HL-60/S4 (cell line): Measurements from ENCODE around the gene CTSE.
"Not testable (repeated sequence)": the region's sequence is repeated elsewhere in the genome, so short reads cannot be mapped to it uniquely, and the experiment has no call there.

Source experiments
- in situ Hi-C: fragments of 300-500 bp; cut with MboI; formaldehyde crosslinking; loops from 2 replicates; pipeline ENCODE4 v1.14.3; 2022; ENCODE audit warnings: low sequenced_read_pairs

Gene CTSE

GRCh38 chr1:206020393-206021007 lies 3.2 kb downstream of the CTSE start:
- in situ Hi-C loops: no loop called here

GRCh38 chr1:206015071-206015470 lies 8.6 kb downstream of the CTSE start:
- in situ Hi-C loops: no loop called here

- in situ Hi-C loops: no loop called here
These were observed 9.1 kb downstream of the CTSE start for GRCh38 chr1:206014601-206015000.

GRCh38 chr1:206013026-206013795 lies 10.5 kb downstream of the CTSE start:
- in situ Hi-C loops: no loop called here

GRCh38 chr1:206012086-206012859 lies 11.4 kb downstream of the CTSE start:
- in situ Hi-C loops: no loop called here

- in situ Hi-C loops: no loop called here
These were observed 12.6 kb downstream of the CTSE start for GRCh38 chr1:206011057-206011456.

- in situ Hi-C loops: no loop called here
These were observed 13.6 kb downstream of the CTSE start for GRCh38 chr1:206010060-206010459.

- in situ Hi-C loops: no loop called here
These were observed 16.7 kb downstream of the CTSE start for GRCh38 chr1:206006946-206007345.

GRCh38 chr1:206005778-206006180 lies 17.9 kb downstream of the CTSE start:
- in situ Hi-C loops: no loop called here

GRCh38 chr1:206005234-206005633 lies 18.5 kb downstream of the CTSE start:
- in situ Hi-C loops: no loop called here

GRCh38 chr1:206004826-206005225 lies 18.9 kb downstream of the CTSE start:
- in situ Hi-C loops: no loop called here

GRCh38 chr1:206003854-206004800 lies 19.6 kb downstream of the CTSE start:
- in situ Hi-C loops: no loop called here

- in situ Hi-C loops: no loop called here
These were observed 20.6 kb downstream of the CTSE start, which contains the start of gene RAB7B for GRCh38 chr1:206002871-206003801. Gene RAB7B (minus strand): TSS chr1:206003395. CDS start chr1:205994135, 9,260 bp downstream.

- in situ Hi-C loops: no loop called here
These were observed 21.5 kb downstream of the CTSE start for GRCh38 chr1:206002160-206002559.

GRCh38 chr1:206001476-206001888 lies 22.2 kb downstream of the CTSE start:
- in situ Hi-C loops: no loop called here

- in situ Hi-C loops: no loop called here
These were observed 22.9 kb downstream of the CTSE start for GRCh38 chr1:206000641-206001339.

GRCh38 chr1:205998457-205999241 lies 25.0 kb downstream of the CTSE start:
- in situ Hi-C loops: no loop called here

GRCh38 chr1:205996641-205997040 lies 27.1 kb downstream of the CTSE start:
- in situ Hi-C loops: not testable (repeated sequence)
